Fibroblast of the aortic adventitia (primary cell): ENCODE data around the gene LTA. TPM values are rescaled to one million over a fixed set of nuclear protein-coding genes. Genes with fewer than 3 reads are reported as not detected.
A peak's percentile ranks its signal among the peaks of the same experiment; 100 is the strongest.

Experiments
- DNase-seq: peaks from one replicate; pipeline ENCODE4 v3.0.0-alpha.2; 2010; ENCODE audit warnings: low read depth
- H3K4me3 ChIP-seq: 2 replicates; pipeline ENCODE4 v1.5.1; 2011; ENCODE audit warnings: low read depth, mild to moderate bottlenecking, control low read depth, low read length, moderate library complexity
- total RNA-seq: library from RNA; depleted of rRNA; stranded (reverse); fragments of >200 nt; gene quantifications from 2 replicates; pipeline ENCODE4 v1.2.3, GENCODE V29; 2012; ENCODE audit warnings: low replicate concordance
- TF ChIP-seq, protein P1 (sequence below): IDR thresholded peaks from 2 replicates; pipeline ENCODE4 v1.5.1; 2011; ENCODE audit warnings: mild to moderate bottlenecking, low read length, control low read depth, inconsistent platforms; ENCODE audit not compliant: insufficient read depth

Gene LTA, protein sequence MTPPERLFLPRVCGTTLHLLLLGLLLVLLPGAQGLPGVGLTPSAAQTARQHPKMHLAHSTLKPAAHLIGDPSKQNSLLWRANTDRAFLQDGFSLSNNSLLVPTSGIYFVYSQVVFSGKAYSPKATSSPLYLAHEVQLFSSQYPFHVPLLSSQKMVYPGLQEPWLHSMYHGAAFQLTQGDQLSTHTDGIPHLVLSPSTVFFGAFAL
- total RNA-seq = not detected in 2 replicates

DNA sequence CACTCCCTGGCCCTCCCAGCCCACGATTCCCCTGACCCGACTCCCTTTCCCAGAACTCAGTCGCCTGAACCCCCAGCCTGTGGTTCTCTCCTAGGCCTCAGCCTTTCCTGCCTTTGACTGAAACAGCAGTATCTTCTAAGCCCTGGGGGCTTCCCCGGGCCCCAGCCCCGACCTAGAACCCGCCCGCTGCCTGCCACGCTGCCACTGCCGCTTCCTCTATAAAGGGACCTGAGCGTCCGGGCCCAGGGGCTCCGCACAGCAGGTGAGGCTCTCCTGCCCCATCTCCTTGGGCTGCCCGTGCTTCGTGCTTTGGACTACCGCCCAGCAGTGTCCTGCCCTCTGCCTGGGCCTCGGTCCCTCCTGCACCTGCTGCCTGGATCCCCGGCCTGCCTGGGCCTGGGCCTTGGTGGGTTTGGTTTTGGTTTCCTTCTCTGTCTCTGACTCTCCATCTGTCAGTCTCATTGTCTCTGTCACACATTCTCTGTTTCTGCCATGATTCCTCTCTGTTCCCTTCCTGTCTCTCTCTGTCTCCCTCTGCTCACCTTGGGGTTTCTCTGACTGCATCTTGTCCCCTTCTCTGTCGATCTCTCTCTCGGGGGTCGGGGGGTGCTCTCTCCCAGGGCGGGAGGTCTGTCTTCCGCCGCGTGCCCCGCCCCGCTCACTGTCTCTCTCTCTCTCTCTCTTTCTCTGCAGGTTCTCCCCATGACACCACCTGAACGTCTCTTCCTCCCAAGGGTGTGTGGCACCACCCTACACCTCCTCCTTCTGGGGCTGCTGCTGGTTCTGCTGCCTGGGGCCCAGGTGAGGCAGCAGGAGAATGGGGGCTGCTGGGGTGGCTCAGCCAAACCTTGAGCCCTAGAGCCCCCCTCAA lies at the start of gene LTA:
LTA (plus strand) TSS at position 249 of the 871 bp plus-strand sequence; CDS start at position 703, 454 bp downstream.
- DNase-seq = no peak
- TF ChIP-seq, protein P1, sequence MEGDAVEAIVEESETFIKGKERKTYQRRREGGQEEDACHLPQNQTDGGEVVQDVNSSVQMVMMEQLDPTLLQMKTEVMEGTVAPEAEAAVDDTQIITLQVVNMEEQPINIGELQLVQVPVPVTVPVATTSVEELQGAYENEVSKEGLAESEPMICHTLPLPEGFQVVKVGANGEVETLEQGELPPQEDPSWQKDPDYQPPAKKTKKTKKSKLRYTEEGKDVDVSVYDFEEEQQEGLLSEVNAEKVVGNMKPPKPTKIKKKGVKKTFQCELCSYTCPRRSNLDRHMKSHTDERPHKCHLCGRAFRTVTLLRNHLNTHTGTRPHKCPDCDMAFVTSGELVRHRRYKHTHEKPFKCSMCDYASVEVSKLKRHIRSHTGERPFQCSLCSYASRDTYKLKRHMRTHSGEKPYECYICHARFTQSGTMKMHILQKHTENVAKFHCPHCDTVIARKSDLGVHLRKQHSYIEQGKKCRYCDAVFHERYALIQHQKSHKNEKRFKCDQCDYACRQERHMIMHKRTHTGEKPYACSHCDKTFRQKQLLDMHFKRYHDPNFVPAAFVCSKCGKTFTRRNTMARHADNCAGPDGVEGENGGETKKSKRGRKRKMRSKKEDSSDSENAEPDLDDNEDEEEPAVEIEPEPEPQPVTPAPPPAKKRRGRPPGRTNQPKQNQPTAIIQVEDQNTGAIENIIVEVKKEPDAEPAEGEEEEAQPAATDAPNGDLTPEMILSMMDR = no peak
- no peak within 1 kb of the TSS for H3K4me3 ChIP-seq

DNA sequence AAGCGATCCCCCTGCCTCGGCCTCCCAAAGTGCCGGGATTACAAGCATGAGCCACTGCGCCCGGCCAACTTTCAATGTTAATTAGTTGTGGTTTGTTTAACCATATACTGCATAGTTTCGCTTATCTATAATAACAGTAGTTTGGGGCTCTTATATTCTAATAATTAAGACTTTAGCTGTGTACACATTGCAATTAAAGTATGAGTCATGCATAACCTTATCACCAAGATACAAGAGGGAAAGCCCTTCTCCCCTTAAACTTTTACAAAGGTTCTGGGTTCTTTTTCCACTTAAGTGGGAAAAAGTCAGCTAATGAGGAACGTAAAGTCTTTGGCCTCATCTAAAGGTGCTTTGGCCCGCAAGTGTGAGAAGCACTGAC lies 46.5 kb upstream of the LTA start:
- TF ChIP-seq, protein P1 = no peak
- H3K4me3 ChIP-seq = no peak overlapping the region
- no peak for DNase-seq

DNA sequence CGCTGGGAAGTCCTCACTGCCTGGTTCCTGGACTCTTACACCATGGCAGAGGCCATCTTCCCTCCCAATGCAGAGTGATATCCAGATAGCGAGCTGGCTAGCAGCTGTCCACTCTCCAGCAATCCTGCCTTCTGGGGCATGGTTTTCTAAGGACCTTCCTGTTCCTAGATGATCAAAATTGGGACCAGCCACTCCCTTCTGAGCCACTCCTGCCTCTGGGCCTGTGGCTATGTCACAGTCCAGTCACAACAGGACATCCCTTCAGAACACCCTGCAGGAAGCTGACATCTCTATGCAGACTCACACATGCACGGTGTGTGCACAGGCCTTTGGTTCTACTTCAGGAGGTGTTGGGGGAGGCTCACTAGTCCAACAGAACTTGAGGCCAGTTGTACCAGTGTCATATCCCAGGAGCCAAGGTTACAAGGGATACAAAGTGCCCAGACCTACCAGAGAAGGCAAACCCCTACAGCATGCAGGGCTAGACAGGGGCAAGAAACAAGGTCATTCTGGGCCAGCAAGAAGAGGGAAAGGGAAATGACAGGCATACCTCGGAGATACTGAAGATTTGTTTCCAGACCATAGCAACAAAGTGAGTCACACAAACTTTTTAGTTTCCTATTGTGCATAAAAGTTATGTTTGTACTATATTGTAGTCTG lies 46.0 kb upstream of the LTA start:
- DNase-seq = peak; percentile 45
- TF ChIP-seq, protein P1 = no peak
- no peak overlapping the region for H3K4me3 ChIP-seq

DNA sequence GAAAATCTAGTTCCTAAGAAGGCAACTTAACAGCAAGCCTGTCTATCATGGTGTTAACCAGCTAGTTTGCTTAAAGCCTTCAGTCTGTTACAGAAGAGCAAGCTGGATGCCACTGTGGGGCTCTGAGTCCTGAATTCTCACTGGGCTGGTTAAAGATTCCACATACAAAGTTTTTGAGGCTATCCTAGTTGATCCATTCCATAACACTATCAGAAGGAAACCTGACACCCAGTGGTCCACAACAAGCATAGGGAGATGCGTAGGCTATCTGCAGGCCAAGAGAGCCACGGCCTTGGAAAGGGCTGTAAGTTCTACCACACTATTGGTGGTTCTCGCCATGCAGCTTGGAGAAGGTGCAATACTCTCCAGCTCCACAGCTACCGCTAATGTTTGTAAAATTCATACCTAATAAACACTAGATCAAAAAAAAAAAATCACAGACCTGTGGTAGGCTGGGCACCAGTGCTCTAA lies 43.7 kb upstream of the LTA start:
- H3K4me3 ChIP-seq = no peak overlapping the region
- DNase-seq = no peak
- TF ChIP-seq, protein P1 = no peak

DNA sequence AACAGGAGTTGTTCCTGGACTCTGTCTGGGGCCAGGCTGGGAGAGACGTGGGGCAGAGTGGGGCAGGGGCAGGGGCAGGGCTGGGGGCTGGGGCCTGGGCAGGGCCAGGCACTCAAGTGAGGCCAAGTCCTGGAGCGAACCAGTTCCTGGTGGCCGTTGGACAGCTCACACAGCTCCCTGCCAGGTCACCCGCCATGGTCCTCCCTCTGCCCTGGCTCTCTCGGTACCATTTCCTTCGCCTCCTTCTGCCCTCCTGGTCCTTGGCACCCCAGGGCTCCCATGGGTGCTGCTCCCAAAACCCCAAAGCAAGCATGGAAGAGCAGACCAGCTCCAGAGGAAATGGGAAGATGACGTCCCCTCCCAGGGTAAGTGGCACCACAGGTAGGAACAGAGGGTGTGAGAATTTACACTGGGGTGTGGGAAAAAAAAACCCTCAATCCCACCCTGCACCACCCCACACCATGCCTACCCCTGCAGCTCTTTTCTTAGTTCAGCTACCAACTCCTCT lies 43.2 kb upstream of the LTA start, which contains the start of gene MCCD1:
MCCD1 (plus strand) TSS at position 142 of the 508 bp plus-strand sequence; CDS start at position 195, 53 bp downstream.
- no peak for DNase-seq
- no peak within 1 kb of the TSS for H3K4me3 ChIP-seq
- TF ChIP-seq, protein P1 = no peak

DNA sequence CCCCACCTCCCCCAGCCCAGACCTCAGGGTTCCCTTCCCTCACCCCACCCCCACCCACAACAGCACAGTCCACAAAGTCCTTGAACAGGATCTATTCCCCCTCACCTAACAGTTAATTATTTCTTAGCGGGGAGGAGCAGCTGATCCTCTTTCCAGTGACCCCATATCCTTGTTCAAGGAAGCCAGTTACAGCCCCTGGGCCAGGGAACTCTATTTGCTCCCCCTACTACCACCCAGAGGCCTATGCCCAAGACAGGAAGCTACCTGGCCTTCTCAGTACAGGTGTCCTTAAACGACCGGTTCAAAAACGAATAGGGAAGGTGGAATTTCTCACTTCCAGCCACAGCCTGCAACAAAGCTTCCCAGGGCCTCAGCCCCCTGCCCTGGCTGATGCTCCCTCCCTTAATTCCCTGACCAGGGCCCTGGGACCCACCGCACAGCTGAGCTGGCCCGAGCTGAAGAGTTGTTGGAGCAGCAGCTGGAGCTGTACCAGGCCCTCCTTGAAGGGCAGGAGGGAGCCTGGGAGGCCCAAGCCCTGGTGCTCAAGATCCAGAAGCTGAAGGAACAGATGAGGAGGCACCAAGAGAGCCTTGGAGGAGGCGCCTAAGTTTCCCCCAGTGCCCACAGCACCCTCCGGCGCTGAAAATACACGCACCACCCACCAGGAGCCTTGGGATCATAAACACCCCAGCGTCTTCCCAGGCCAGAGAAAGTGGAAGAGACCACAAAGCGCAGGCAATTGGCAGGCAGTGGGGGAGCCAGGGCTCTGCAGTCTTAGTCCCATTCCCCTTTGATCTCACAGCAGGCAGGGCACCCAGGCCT lies 42.5 kb upstream of the LTA start:
- TF ChIP-seq, protein P1 = no peak
- DNase-seq = no peak
- no peak overlapping the region for H3K4me3 ChIP-seq
